Left forelimb (tissue), 1 donor: ENCODE results near the gene OR2Y1.
"Not testable (repeated sequence)": the region's sequence is repeated elsewhere in the genome, so short reads cannot be mapped to it uniquely, and the experiment has no call there.

Experiments used
- DNase-seq: peaks from one replicate; pipeline ENCODE4 v3.0.0-alpha.2; 2018; ENCODE audit warnings: low spot score

Gene OR2Y1

DNA sequence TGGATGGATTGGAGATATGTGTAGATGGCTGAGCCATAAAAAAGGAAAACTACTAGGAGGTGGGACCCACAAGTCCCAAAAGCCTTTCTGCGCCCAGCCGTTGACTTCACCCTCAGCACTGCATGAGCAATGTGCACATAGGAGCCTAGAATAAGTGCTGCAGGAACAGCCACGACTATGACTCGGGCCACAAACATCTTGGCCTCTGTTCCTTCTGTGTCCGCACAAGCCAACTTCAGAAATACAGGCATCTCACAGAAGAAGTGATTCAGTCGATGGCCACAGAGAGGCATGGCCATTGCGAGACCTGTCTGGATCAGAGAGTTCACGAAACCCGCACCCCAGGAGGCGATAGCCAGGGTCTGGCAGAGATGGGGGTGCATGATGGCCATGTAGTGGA, 587 bp downstream of the OR2Y1 start:
- DNase-seq: no peak

DNA sequence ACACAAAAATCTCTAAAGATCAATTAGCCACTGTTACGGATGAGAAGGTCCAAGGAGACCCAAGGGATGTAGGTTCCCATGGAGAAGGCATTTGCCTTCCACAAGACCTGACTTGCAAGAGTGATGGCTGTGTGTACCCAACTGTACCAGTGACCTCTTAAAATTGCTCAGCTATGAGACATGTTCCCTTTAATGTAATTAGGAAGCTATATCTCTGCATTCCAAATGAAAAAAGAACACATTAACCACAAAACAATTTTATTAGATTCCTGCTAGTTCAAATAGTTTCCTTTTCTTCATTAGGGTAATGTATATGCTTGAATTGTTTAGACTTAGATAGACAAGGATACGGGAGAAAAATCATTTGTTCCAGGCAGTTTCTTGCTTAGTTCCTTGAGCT, 3.3 kb downstream of the OR2Y1 start:
- DNase-seq: no peak

DNA sequence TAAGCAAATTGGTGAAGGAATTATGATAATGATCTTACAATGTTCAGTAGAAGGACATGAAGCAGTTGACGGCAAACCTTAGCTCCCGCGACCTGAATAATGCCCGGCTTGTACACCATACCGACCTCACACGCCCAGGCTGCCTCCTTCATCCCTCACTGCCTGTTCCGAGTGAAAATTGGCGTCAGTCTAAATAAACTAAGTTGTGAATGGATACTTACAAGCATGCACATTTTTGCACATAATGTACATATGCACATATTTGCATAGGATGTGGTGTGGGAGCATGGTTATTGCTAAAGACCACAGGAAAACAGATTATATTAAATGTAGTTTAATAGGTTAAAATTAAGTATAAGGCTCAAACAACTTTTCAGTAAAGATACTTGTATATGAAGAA, 14.9 kb downstream of the OR2Y1 start:
- no peak for DNase-seq

GRCh38 chr5:180723936-180724335, 15.9 kb downstream of the OR2Y1 start:
- DNase-seq: no peak

DNA sequence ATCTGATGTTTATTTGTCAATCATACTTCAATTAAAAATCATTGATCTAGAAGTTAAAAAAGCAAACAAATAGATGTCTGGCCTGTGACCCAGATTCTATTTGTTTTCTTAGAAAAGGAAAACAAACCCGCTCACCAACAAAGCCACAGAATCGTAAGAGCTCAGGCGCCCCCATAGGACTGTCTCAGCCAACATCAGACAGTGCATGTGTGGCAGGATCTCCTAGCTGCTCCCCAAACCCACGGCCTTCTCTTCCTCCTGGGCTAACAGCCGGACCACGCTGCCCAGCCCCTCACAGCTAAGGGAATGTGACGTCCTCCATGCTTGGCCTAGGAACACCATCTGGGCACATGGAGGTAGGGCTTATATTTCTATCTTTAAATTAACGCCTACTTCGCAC, 19.4 kb downstream of the OR2Y1 start:
- no peak for DNase-seq

GRCh38 chr5:180719781-180720180, 20.1 kb downstream of the OR2Y1 start:
- no peak for DNase-seq

GRCh38 chr5:180718810-180719453, 20.9 kb downstream of the OR2Y1 start:
- DNase-seq: no peak

- no peak for DNase-seq
Observed at GRCh38 chr5:180717989-180718388, 21.9 kb downstream of the OR2Y1 start.

- DNase-seq: no peak
Observed at GRCh38 chr5:180704362-180704761, 35.5 kb downstream of the OR2Y1 start.

GRCh38 chr5:180703912-180704311, 35.9 kb downstream of the OR2Y1 start:
- no peak for DNase-seq

GRCh38 chr5:180703371-180703770, 36.5 kb downstream of the OR2Y1 start:
- not testable (repeated sequence) for DNase-seq

DNA sequence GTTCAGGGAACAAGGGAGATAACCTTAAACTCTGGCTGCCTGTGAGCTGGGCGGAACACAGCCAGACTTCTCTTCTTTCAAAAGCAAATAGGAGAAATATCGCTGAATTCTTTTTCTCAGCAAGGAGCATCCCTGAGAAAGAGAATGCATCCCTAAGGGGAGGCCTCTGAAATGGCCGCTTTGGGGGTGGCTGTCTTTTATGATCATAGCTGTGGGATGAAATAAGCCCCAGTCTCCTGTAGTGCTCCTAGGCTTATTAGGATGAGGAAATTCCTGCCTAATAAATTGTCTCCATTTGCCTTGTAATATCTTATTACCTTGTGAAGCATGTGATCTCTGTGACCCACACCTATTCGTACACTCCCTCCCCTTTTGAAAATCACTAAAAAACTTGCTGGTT, 39.4 kb downstream of the OR2Y1 start:
- not testable (repeated sequence) for DNase-seq

DNA sequence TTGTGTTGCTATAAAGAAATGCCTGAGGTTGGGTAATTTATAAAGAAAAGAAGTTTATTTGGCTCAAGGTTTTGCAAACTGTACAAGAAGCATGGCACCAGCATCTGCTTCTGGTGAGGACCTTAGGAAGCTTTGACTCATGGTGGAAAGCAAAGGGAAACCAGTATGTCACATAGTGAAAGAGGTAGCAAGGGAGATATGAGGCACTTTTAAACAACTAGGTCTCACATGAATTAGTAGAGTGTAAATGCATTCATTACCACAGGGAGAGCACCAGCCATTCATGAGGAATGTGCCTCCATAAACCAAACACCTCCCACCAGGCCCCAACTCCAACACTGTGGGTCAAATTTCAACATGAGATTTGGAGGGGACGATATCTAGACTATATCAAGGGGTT, 40.8 kb downstream of the OR2Y1 start:
- no peak for DNase-seq

DNA sequence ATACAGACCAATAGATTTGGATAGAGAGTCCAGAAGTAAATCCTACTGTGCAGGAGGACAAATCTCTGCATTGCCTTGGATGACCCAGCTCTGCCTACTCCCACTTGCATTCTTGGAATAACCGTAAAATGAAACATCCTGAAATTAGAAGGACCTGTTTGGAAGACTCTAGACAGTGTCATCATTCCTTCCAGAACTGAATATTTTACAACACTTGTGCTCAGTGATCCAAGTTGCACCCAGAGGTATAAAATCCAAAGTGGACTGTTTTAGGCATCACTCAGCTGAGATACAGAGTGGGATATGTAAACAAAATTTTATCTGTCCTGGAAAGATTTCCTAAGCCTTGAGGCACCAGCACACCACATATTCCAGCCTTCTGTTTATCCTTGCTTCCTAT, 43.7 kb downstream of the OR2Y1 start:
- no peak for DNase-seq

GRCh38 chr5:180692429-180692828, 47.4 kb downstream of the OR2Y1 start:
- no peak for DNase-seq

GRCh38 chr5:180691046-180691445, 48.8 kb downstream of the OR2Y1 start:
- no peak for DNase-seq

DNA sequence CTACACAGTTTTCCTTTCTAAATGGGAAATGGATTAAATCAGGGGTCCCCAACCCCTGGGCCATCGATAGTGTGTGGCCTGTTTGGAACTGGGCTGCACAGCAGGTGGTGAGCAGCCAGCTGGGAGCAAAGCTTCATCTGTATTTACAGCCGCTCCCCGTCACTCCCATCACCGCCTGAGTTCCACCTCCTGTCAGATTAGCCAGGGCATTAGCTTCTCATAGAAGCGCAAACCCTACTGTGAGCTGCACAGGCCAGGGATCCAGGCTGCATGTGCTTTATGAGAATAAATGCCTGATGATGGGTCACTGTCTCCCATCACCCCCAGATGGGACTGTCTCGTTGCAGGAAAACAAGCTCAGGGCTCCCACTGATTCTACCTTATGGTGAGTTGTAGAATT, 49.3 kb downstream of the OR2Y1 start:
- DNase-seq: no peak

- no peak for DNase-seq
Observed at GRCh38 chr5:180689775-180690174, 50.1 kb downstream of the OR2Y1 start.
